CD4-positive, alpha-beta T cell treated with Interleukin-17A for 4 hours (primary cell): ENCODE measurements around the gene CDK4.
"Not testable (repeated sequence)": the region's sequence is repeated elsewhere in the genome, so short reads cannot be mapped to it uniquely, and the experiment has no call there.

ENCODE experiments used
- DNase-seq: peaks from one replicate; pipeline ENCODE4 v3.0.0-alpha.2; 2020; ENCODE audit warnings: mixed read lengths

CDK4 gene

GRCh38 chr12:57724003-57724935, 27.8 kb downstream of the CDK4 start:
- DNase-seq = no peak

DNA sequence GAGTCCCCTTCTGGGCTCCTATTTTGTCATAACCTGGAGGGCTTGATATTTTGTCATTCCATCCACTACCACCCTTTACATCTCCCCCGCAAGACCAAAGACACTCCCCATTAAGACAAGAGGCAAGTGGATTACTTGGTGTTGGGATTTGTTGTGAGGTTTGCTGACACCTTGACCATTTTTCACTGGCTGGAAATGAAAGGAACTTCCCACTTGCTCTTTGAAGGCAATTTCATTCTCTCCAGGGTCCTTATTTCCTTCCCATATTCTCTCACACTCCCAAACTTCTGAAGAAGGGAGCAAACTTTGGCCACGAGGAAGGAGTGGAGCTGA, 28.5 kb downstream of the CDK4 start:
- no peak for DNase-seq

GRCh38 chr12:57722716-57723629, 29.1 kb downstream of the CDK4 start:
- DNase-seq = no peak

DNA sequence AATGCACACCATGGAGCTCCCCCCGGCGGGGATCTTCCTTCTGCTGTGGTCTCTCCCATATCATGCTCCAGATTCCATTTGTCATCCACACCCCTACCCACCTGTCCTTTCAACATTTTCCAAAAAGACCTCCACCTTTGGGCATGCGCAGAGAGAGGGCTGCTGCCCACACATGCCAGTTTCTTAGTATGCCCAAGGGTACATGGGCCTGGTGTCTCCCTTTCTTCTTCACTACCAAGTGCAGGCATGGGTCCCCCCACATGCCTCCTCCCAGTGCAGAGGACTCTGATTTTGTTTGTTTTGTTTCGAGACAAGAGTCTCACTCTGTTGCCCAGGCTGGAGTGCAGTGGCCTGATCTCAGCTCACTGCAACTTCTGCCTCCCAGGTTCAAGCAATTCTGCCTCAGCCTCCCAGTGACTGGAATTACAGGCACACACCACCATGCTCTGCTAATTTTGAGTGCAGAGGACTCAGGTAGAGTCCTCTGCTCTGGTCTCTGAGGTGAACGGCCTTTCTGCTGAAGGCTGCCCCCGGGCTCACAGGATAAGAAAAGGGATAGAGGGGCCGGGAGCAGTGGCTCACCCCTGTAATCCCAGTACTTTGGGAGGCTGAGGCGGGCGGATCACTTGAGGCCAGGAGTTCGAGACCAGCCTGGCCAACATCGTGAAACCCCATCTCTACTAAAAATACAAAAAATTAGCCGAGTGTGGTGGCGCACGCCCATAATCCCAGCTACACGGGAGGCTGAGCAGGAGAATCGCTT, 30.1 kb downstream of the CDK4 start:
- DNase-seq = not testable (repeated sequence)

GRCh38 chr12:57720606-57721595, 31.2 kb downstream of the CDK4 start:
- no peak for DNase-seq

GRCh38 chr12:57719777-57720605, 32.1 kb downstream of the CDK4 start:
- DNase-seq = no peak

DNA sequence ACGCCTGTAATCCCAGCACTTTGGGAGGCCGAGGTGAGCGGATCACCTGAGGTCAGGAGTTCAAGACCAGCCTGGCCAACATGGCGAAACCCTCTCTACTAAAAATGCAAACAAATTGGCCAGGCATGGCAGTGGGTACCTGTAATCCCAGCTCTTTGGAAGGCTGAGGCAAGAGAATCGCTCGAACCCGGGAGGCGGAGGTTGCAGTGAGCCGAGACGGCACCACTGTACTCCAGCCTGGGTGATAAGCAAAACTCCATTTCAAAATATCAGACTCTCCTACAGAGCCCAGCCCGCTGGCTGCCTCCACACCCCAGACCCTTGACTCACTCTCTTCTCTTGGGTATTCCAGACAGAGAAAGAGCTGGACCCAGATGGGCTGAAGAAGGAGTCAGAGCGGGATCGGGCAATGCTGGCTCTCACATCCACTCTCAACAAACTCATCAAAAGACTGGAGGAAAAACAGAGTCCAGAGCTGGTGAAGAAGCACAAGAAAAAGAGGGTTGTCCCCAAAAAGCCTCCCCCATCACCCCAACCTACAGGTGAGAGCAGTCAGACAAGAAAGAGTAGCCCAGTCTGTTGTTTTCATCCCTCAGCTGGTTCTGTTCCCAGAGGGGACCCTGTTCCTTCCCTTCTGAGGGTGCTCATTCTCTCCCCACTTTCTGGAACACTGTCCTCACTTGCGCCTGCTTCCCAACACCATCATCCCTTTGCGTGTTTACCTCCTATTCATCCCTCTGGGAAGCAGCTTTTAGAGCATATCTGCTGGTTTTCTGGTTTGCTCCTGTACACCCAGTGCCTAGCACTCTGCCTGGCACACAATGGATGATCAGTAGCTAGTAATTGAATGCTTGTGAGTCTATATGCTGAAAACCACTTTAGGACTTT, 33.2 kb downstream of the CDK4 start:
- no peak for DNase-seq

- no peak for DNase-seq
Observed at GRCh38 chr12:57717846-57718640, 34.1 kb downstream of the CDK4 start.

DNA sequence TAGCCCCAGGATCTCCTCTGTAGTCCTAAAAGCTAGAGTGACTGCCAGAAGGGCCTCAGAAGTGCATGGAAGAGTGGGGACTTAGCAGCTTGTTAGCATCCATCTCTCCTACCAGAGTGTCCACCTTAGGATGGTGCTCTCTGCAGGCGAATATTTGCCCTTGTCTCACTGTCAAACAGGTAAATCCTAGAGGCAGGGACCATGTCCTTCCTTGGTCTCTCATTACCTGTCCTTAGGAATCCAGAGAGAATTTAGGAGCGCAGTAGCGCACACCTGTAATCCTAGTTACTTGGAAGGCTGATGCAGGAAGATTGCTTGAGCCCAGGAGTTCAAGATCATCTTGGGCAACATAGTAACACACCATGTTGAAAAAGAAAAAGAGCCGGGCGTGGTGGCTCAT, 35.0 kb downstream of the CDK4 start:
- no peak for DNase-seq

DNA sequence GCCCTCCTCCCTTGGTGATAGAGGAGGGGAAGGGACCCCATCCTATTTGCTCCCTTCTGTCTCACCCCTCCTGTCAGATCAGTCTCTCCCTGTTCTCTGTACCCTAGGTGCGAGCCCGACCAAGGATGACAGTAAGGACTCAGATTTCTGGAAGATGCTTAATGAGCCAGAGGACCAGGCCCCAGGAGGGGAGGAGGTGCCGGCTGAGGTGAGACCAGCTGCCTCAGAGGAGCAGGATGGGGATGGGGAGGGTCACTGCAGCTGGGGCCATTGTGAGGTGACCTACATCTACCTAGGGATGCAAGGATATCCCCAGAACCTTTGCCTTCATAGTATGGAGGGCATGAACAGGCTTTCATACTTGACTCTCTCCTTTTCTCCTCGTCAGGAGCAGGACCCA, 35.8 kb downstream of the CDK4 start:
- DNase-seq = no peak

GRCh38 chr12:57715786-57716185, 36.3 kb downstream of the CDK4 start:
- DNase-seq = no peak

DNA sequence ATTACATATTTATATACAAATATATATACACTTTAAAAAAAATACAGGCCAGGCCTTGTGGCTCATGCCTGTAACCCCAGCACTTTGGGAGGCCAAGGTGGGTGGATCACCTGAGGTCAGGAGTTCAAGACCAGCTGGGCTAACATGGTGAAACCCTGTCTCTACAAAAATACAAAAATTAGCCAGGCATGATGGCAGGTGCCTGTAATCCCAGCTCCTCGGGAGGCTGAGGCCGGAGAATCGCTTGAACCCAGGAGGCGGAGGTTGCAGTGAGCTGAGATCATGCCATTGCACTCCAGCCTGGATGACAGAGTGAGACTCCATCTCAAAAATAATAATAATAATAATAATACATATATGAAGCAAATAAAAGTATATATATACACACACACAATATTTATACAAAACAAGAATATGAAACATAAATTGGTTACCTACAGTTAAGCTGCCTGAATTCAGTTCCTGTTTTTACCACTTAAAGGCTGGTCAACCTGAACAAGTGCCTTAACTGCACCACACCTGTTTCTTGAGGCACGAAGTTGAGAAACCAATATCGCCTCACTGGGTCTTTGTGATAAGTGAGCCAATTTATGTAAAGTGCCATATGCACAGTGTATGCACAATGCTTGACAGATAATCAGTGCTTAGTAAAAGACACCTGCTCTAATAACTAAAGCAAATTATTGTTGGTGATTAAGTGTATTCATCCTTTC, 36.9 kb downstream of the CDK4 start:
- not testable (repeated sequence) for DNase-seq

- DNase-seq = no peak
Observed at GRCh38 chr12:57713209-57713608, 38.9 kb downstream of the CDK4 start.

GRCh38 chr12:57712701-57713100, 39.4 kb downstream of the CDK4 start:
- no peak for DNase-seq

DNA sequence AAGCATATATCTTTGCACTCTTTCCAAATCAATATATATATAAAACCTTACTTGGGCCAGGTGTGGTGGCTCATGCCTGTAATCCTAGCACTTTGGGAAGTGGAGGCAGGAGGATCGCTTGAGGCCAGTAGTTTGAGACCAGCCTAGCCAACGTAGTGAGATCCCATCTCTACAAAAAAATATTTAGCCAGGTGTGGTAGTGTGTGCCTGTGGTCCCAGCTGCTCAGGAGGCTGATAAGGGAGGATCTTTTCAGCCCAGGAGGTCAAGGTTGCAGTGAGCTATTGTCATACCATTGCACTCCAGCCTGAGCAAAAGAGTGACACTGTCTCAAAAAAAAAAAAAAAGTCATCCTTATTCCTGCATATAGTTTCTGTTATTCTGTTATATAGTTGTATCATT, 43.8 kb downstream of the CDK4 start:
- no peak for DNase-seq

DNA sequence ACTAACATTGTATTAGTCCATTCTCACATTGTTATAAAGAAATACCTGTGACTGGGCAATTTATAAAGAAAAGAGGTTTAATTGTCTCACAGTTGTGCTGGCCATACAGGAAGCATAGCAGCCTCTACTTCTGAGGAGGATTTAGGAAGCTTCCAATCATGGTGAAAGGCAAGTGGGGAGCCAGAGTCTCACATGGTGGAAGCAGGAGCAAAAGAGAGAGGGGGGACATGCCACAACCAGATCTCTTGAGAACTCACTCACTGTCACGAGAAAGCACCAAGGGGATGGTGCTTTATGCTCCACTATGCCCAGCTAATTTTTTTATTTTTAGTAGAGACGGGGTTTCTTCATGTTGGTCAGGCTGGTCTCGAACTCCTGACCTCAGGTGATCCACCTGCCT, 44.9 kb downstream of the CDK4 start:
- no peak for DNase-seq

- no peak for DNase-seq
Observed at GRCh38 chr12:57700317-57700716, 51.8 kb downstream of the CDK4 start.

DNA sequence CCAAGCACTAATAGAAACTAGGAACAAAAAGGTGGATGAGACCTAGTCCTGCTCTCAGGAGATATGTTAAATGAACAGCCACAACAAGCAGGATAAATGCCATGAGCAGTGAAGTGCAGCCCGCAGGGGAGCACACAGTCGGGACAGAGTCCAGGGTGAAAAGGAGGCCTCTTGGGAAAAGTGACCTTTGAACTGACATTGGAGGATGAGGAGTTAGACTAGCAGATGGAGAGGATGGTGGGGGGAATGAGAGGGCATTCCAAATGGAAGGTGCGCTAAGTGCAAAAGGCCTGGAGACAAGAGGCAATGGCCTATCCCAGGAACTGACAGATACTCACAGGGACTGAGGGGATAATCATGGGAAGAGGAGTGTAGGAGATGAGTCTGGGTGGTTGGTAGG, 53.7 kb downstream of the CDK4 start:
- DNase-seq = no peak
